ENCODE data around the gene CPN1. TPM values are rescaled to one million over a fixed set of nuclear protein-coding genes. Genes with fewer than 3 reads are reported as not detected.

The CPN1 gene
- total and polyA plus RNA-seq, 9 of the 15 experiments (the other 6 are each of a cell fraction or from before 2014, with no cell fraction given), result 0.15 to 0.17 TPM; not detected in 7

GRCh38 chr10:100124097-100124496 lies 42.4 kb upstream of the CPN1 start:
- no peak overlapping the region for H2AFZ ChIP-seq (ENCODE audit: low read depth, low read length)
- H3K9ac ChIP-seq (ENCODE audit: insufficient read depth in 1 of 2, low read depth in 2 of 2, low read length in 2 of 2), result no peak overlapping the region
- ATAC-seq, result no peak
- no peaks in the 10 kb centered on the region for H3K9me1 ChIP-seq (ENCODE audit: control insufficient read depth, insufficient read depth, low read length)
- H3K79me2 ChIP-seq (ENCODE audit: control insufficient read depth, insufficient read depth, low read length), result no peaks in the 10 kb centered on the region
- TF ChIP-seq SMAD1 (IDR thresholded peaks at IDR 0.05; ENCODE audit: low read depth, low read length, partially characterized antibody) (no peak), CEBPB (tag; IDR thresholded peaks at IDR 0.05) (0 out of 2 replicates have a peak, but pooled peaks have one; percentile 10)
- H3K27me3 ChIP-seq (ENCODE audit: control insufficient read depth in 2 of 2, insufficient read depth in 2 of 2, low read length in 2 of 2), result no peaks in the 10 kb centered on the region; a peak in 1 of 5 replicates
- intact Hi-C loops (cut with micrococcal nuclease) (no loop called here), in situ Hi-C loops (cut with MboI) (no loop called here)
- H3K36me3 ChIP-seq (ENCODE audit: control insufficient read depth, insufficient read depth, low read length), result no peaks in the 10 kb centered on the region
- H3K4me2 ChIP-seq (ENCODE audit: insufficient read depth, low read length), result no peak overlapping the region
- BruUV-seq (replicated peaks), result no TSS peak
- no peak overlapping the region for H3K27ac ChIP-seq (ENCODE audit: extremely low read depth, low read depth, low read length)
- H3K4me3 ChIP-seq, result no peak overlapping the region
- ChIA-PET POLR2A (no interaction called here), CTCF (ENCODE audit: low intra/inter-chr PET ratio) (no interaction called here)
- no peaks in the 10 kb centered on the region for H4K20me1 ChIP-seq (replicated peaks; ENCODE audit: control insufficient read depth, insufficient read depth, low read length)
- no peak for FAIRE-seq
- 0 out of 5 replicates have a peak, but pooled peaks cover 0 to 2% of the 10 kb centered on the region in 2 experiments for H3K4me1 ChIP-seq (replicated peaks in 1 of 2; ENCODE audit: control insufficient read depth in 2 of 2, insufficient read depth in 2 of 2, low read length in 2 of 2)
- no peaks in the 10 kb centered on the region for H3K9me3 ChIP-seq (replicated peaks; ENCODE audit: control insufficient read depth, insufficient read depth, low read depth, low read length)
- DNase-seq (ENCODE audit: extremely low read depth in 1 of 4, low spot score in 3 of 4), result no peak
- 33% methylated on average over 3 of the region's 4 CpGs for WGBS (ENCODE audit: insufficient coverage, low coverage, missing lambda C conversion rate)

GRCh38 chr10:100122780-100123179 lies 41.1 kb upstream of the CPN1 start:
- CTCF ChIA-PET (ENCODE audit: low intra/inter-chr PET ratio), result no interaction called here
- Histone ChIP-seq H3K9ac (ENCODE audit: insufficient read depth in 1 of 2, low read depth in 2 of 2, low read length in 2 of 2) (no peak overlapping the region), H3K79me2 (ENCODE audit: control insufficient read depth, insufficient read depth, low read length) (no peaks in the 10 kb centered on the region), H2AFZ (ENCODE audit: low read depth, low read length) (no peak overlapping the region), H3K27ac (ENCODE audit: extremely low read depth, low read depth, low read length) (no peak overlapping the region), H3K4me2 (ENCODE audit: insufficient read depth, low read length) (no peak overlapping the region), H4K20me1 (replicated peaks; ENCODE audit: control insufficient read depth, insufficient read depth, low read length) (no peaks in the 10 kb centered on the region), H3K9me1 (ENCODE audit: control insufficient read depth, insufficient read depth, low read length) (no peaks in the 10 kb centered on the region), H3K27me3 (ENCODE audit: control insufficient read depth in 2 of 2, insufficient read depth in 2 of 2, low read length in 2 of 2) (peaks cover 0 to 2% of the 10 kb centered on the region in 2 experiments; a peak in 1 of 5 replicates), H3K4me1 (replicated peaks in 1 of 2; ENCODE audit: control insufficient read depth in 2 of 2, insufficient read depth in 2 of 2, low read length in 2 of 2) (no peaks in the 10 kb centered on the region), H3K36me3 (ENCODE audit: control insufficient read depth, insufficient read depth, low read length) (no peaks in the 10 kb centered on the region), H3K9me3 (replicated peaks; ENCODE audit: control insufficient read depth, insufficient read depth, low read depth, low read length) (no peaks in the 10 kb centered on the region), H3K4me3 (no peak overlapping the region)
- FAIRE-seq (no peak), DNase-seq (ENCODE audit: extremely low read depth in 1 of 4, low spot score in 3 of 4) (no peak), ATAC-seq (no peak)
- intact Hi-C loops (cut with micrococcal nuclease) (no loop called here), in situ Hi-C loops (cut with MboI) (no loop called here)
- POLR2A ChIA-PET, result interaction anchor here (0.6 kb wide), 1 partner anchor 14 kb away, joined by 3 read pairs; no protein-coding TSS in a partner anchor
- no TSS peak for BruUV-seq (replicated peaks)
- TF ChIP-seq JUN (IDR thresholded peaks at IDR 0.05; ENCODE audit: borderline replicate concordance, low read depth, low read length) (no peak), JUN (CRISPR knock-in tag; IDR thresholded peaks at IDR 0.05; ENCODE audit: borderline replicate concordance) (no peak), HMGN3 (IDR thresholded peaks at IDR 0.05; ENCODE audit: borderline replicate concordance, extremely low read depth, insufficient read length, low read depth, low read length) (no peak), RNF219 (CRISPR knock-in tag; IDR thresholded peaks at IDR 0.05) (no peak), ZNF12 (CRISPR knock-in tag; IDR thresholded peaks at IDR 0.05) (no peak), MCM3 (IDR thresholded peaks at IDR 0.05) (no peak), CBX2 (IDR thresholded peaks at IDR 0.05; ENCODE audit: insufficient read depth, low read length, poor library complexity, severe bottlenecking) (no peak), ETS2 (tag; IDR thresholded peaks at IDR 0.05; ENCODE audit: borderline replicate concordance, poor library complexity, severe bottlenecking) (no peak), RBFOX2 (IDR thresholded peaks at IDR 0.05; ENCODE audit: low read depth, low read length) (no peak), RBM22 (IDR thresholded peaks at IDR 0.05; ENCODE audit: low read depth, low read length, poor library complexity, severe bottlenecking) (no peak), E2F1 (CRISPR knock-in tag; IDR thresholded peaks at IDR 0.05) (no peak), IRF2 (CRISPR knock-in tag; IDR thresholded peaks at IDR 0.05) (no peak)

All from K562 (cell line).